Measurements from ENCODE around the gene PNPLA7.

PNPLA7 gene

DNA sequence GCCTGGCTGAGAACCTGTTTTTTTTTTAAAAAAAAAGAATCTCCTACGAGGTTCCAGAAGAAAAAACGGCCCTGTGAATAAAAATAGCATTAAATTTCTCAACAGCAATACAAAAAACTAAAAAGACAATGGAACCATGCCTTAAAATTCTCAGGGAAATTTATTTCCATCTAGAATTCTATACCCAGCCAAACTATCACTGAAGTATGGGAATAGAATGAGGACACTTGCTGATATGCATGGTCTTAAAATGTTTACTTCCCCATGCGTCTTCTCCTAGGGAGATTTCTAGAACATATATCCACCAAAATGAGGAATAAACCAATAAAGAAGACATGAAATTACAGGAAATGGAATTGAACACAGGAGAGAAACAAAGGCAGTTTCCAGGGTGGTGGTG is 74.5 kb downstream of the PNPLA7 start:
- Histone ChIP-seq H3K27ac (ENCODE audit: extremely low read depth, low read depth, low read length) (no peak overlapping the region), H3K4me3 (ENCODE audit: low read depth, low read length) (no peak overlapping the region), H3K4me1 (ENCODE audit: control insufficient read depth, insufficient read depth, low read length) (no peaks in the 10 kb centered on the region), H3K9me3 (ENCODE audit: control insufficient read depth, insufficient read depth, low read depth, low read length) (no peaks in the 10 kb centered on the region), H3K36me3 (ENCODE audit: control insufficient read depth in 2 of 2, insufficient read depth in 1 of 2, low read length in 2 of 2) (no peaks in the 10 kb centered on the region)
- CTCF ChIA-PET: no interaction called here
- TF ChIP-seq TRIM28 (IDR thresholded peaks at IDR 0.05; ENCODE audit: borderline replicate concordance, low read length) (no peak), YY2 (tag by site-specific recombination; IDR thresholded peaks at IDR 0.05) (no peak), PATZ1 (tag by site-specific recombination; IDR thresholded peaks at IDR 0.05) (no peak), ZNF837 (tag by site-specific recombination; IDR thresholded peaks at IDR 0.05) (no peak), PBX3 (CRISPR knock-in tag; IDR thresholded peaks at IDR 0.05) (no peak), ZNF701 (tag by site-specific recombination; IDR thresholded peaks at IDR 0.05) (no peak), FEZF1 (tag by site-specific recombination; IDR thresholded peaks at IDR 0.05) (no peak), GLI2 (tag by site-specific recombination; IDR thresholded peaks at IDR 0.05; ENCODE audit: borderline replicate concordance, low read depth) (no peak), ZNF416 (tag by site-specific recombination; IDR thresholded peaks at IDR 0.05) (no peak), HOXA7 (CRISPR knock-in tag; IDR thresholded peaks at IDR 0.05; ENCODE audit: borderline replicate concordance) (no peak), ZNF239 (tag by site-specific recombination; IDR thresholded peaks at IDR 0.05) (no peak), ZNF157 (tag by site-specific recombination; IDR thresholded peaks at IDR 0.05) (no peak)
- TF ChIP-seq, protein P1, sequence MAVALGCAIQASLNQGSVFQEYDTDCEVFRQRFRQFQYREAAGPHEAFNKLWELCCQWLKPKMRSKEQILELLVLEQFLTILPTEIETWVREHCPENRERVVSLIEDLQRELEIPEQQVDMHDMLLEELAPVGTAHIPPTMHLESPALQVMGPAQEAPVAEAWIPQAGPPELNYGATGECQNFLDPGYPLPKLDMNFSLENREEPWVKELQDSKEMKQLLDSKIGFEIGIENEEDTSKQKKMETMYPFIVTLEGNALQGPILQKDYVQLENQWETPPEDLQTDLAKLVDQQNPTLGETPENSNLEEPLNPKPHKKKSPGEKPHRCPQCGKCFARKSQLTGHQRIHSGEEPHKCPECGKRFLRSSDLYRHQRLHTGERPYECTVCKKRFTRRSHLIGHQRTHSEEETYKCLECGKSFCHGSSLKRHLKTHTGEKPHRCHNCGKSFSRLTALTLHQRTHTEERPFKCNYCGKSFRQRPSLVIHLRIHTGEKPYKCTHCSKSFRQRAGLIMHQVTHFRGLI (tag by site-specific recombination; IDR thresholded peaks at IDR 0.05): no peak
- POLR2A ChIA-PET: no interaction called here

DNA sequence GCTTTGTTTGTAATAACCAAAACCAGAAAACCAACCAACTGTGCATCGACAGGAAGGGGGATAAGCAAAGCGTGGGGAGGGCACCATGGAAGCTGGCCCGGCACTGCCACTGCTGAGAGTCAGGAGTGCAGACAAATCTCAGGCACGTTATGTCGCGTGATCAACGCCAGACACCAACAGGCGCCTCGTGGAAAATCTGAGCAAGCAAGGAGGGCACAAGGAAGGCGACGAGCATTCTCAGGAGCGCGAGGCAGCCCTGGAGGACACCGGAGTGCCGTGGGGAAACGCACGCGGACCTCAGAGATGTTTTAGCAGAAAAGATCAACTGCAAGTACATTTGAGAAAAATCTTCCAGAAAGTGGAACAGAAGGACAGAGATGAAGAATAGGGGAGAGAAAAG is 75.9 kb downstream of the PNPLA7 start:
- H3K9me3 ChIP-seq (ENCODE audit: control insufficient read depth, insufficient read depth, low read depth, low read length): no peaks in the 10 kb centered on the region
- CTCF ChIA-PET: no interaction called here
- POLR2A ChIA-PET: interaction anchor here (1.3 kb wide), 1 partner anchor 15 kb away, joined by 3 read pairs; no protein-coding TSS in a partner anchor
- H3K4me1 ChIP-seq (ENCODE audit: control insufficient read depth, insufficient read depth, low read length): no peaks in the 10 kb centered on the region
- H3K4me3 ChIP-seq (ENCODE audit: low read depth, low read length): no peak overlapping the region
- no peak overlapping the region for H3K27ac ChIP-seq (ENCODE audit: extremely low read depth, low read depth, low read length)
- no peaks in the 10 kb centered on the region for H3K36me3 ChIP-seq (ENCODE audit: control insufficient read depth in 2 of 2, insufficient read depth in 1 of 2, low read length in 2 of 2)
- TF ChIP-seq ZNF501 (tag by site-specific recombination; IDR thresholded peaks at IDR 0.05) (no peak), ZNF155 (tag by site-specific recombination; IDR thresholded peaks at IDR 0.05) (no peak), ZBTB6 (tag by site-specific recombination; IDR thresholded peaks at IDR 0.05) (no peak), ZNF274 (IDR thresholded peaks at IDR 0.05; ENCODE audit: low read length) (no peak), ZNF274 (tag by site-specific recombination; IDR thresholded peaks at IDR 0.05; ENCODE audit: borderline replicate concordance) (no peak), SP3 (tag by site-specific recombination; IDR thresholded peaks at IDR 0.05) (no peak), HOXC10 (CRISPR knock-in tag; IDR thresholded peaks at IDR 0.05) (no peak), SCRT1 (tag by site-specific recombination; IDR thresholded peaks at IDR 0.05; ENCODE audit: borderline replicate concordance) (no peak), ZNF302 (tag by site-specific recombination; IDR thresholded peaks at IDR 0.05; ENCODE audit: low read depth) (no peak), ZNF18 (tag by site-specific recombination; IDR thresholded peaks at IDR 0.05) (no peak), ZNF792 (tag by site-specific recombination; IDR thresholded peaks at IDR 0.05) (no peak), YY2 (tag by site-specific recombination; IDR thresholded peaks at IDR 0.05) (no peak), GFI1B (tag by site-specific recombination; IDR thresholded peaks at IDR 0.05) (no peak)
- TF ChIP-seq, protein P2, sequence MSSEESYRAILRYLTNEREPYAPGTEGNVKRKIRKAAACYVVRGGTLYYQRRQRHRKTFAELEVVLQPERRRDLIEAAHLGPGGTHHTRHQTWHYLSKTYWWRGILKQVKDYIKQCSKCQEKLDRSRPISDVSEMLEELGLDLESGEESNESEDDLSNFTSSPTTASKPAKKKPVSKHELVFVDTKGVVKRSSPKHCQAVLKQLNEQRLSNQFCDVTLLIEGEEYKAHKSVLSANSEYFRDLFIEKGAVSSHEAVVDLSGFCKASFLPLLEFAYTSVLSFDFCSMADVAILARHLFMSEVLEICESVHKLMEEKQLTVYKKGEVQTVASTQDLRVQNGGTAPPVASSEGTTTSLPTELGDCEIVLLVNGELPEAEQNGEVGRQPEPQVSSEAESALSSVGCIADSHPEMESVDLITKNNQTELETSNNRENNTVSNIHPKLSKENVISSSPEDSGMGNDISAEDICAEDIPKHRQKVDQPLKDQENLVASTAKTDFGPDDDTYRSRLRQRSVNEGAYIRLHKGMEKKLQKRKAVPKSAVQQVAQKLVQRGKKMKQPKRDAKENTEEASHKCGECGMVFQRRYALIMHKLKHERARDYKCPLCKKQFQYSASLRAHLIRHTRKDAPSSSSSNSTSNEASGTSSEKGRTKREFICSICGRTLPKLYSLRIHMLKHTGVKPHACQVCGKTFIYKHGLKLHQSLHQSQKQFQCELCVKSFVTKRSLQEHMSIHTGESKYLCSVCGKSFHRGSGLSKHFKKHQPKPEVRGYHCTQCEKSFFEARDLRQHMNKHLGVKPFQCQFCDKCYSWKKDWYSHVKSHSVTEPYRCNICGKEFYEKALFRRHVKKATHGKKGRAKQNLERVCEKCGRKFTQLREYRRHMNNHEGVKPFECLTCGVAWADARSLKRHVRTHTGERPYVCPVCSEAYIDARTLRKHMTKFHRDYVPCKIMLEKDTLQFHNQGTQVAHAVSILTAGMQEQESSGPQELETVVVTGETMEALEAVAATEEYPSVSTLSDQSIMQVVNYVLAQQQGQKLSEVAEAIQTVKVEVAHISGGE (tag by site-specific recombination; conservative IDR thresholded peaks at IDR 0.05; ENCODE audit: low read depth): no peak

All from HEK293 (cell line).